Osteocyte (in vitro differentiated cells): ENCODE measurements around the gene EFCAB12. TPM values are rescaled to one million over a fixed set of nuclear protein-coding genes. Genes with fewer than 3 reads are reported as not detected.

Experiments used
- DNase-seq: peaks from one replicate; pipeline ENCODE4 v3.0.0; 2021; ENCODE audit warnings: mixed read lengths; ENCODE audit not compliant: unreplicated experiment; ENCODE audit errors: extremely low spot score
- H3K27ac Mint-ChIP-seq: one replicate; pipeline ENCODE4 v1.8.0; 2021; ENCODE audit warnings: mild to moderate bottlenecking, mixed read lengths; ENCODE audit not compliant: unreplicated experiment
- H3K27me3 Mint-ChIP-seq: one replicate; pipeline ENCODE4 v1.8.0; 2021; ENCODE audit warnings: mixed read lengths; ENCODE audit not compliant: unreplicated experiment
- H3K36me3 Mint-ChIP-seq: one replicate; pipeline ENCODE4 v1.8.0; 2021; ENCODE audit warnings: mixed read lengths; ENCODE audit not compliant: unreplicated experiment
- H3K4me1 Mint-ChIP-seq: one replicate; pipeline ENCODE4 v1.8.0; 2021; ENCODE audit warnings: mixed read lengths; ENCODE audit not compliant: unreplicated experiment
- H3K4me3 Mint-ChIP-seq: one replicate; pipeline ENCODE4 v1.8.0; 2021; ENCODE audit warnings: mild to moderate bottlenecking, moderate library complexity, mixed read lengths; ENCODE audit not compliant: unreplicated experiment
- H3K9me3 Mint-ChIP-seq: one replicate; pipeline ENCODE4 v1.8.0; 2021; ENCODE audit warnings: mixed read lengths; ENCODE audit not compliant: unreplicated experiment
- total RNA-seq: library from RNA; stranded (reverse); gene quantifications from 2 replicates; pipeline ENCODE4 v1.2.1, GENCODE V29; 2021
- TF ChIP-seq, protein P1 (sequence below): fragments of 200-600 bp; sonication (generic); IDR thresholded peaks from 2 replicates; pipeline ENCODE4 v1.5.0; 2021; ENCODE audit warnings: antibody characterized with exemption, mild to moderate bottlenecking, moderate library complexity

Gene EFCAB12
- total RNA-seq, 1 donor from 2014 or later: 0.30 TPM

DNA sequence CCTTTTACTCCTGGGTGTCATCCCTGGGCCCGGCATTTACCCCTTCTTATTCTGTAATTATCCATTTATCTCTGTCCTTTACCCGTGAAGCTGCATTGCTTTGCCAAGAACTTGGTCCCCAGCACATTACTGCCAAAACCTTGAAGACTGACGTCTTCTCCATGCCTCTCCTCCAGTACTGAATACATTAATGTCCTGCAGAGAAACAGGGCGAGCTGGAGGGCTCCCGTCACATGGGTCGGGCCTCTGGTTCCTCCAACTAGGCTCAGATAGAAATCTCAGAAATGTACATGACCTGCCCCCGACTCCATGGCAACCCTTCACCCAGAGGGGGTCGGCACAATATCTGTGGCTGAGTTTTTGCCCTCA lies 445 bp downstream of the EFCAB12 start:
- peak overlapping the region; percentile 83 for H3K4me3 Mint-ChIP-seq
- DNase-seq: no peak
- TF ChIP-seq, protein P1, sequence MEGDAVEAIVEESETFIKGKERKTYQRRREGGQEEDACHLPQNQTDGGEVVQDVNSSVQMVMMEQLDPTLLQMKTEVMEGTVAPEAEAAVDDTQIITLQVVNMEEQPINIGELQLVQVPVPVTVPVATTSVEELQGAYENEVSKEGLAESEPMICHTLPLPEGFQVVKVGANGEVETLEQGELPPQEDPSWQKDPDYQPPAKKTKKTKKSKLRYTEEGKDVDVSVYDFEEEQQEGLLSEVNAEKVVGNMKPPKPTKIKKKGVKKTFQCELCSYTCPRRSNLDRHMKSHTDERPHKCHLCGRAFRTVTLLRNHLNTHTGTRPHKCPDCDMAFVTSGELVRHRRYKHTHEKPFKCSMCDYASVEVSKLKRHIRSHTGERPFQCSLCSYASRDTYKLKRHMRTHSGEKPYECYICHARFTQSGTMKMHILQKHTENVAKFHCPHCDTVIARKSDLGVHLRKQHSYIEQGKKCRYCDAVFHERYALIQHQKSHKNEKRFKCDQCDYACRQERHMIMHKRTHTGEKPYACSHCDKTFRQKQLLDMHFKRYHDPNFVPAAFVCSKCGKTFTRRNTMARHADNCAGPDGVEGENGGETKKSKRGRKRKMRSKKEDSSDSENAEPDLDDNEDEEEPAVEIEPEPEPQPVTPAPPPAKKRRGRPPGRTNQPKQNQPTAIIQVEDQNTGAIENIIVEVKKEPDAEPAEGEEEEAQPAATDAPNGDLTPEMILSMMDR: no peak
- peaks cover 12% of the 10 kb centered on the region for H3K36me3 Mint-ChIP-seq
- no peaks in the 10 kb centered on the region for H3K9me3 Mint-ChIP-seq
- no peak overlapping the region for H3K27ac Mint-ChIP-seq
- H3K27me3 Mint-ChIP-seq: peaks cover 14% of the 10 kb centered on the region
- peaks cover 12% of the 10 kb centered on the region for H3K4me1 Mint-ChIP-seq

GRCh38 chr3:129425619-129426018 lies 2.8 kb downstream of the EFCAB12 start:
- TF ChIP-seq, protein P1: no peak
- H3K36me3 Mint-ChIP-seq: no peaks in the 10 kb centered on the region
- H3K27ac Mint-ChIP-seq: no peak overlapping the region
- H3K4me1 Mint-ChIP-seq: peaks cover 12% of the 10 kb centered on the region
- H3K9me3 Mint-ChIP-seq: no peaks in the 10 kb centered on the region
- no peak overlapping the region for H3K4me3 Mint-ChIP-seq
- DNase-seq: no peak
- H3K27me3 Mint-ChIP-seq: peaks cover 14% of the 10 kb centered on the region

GRCh38 chr3:129425213-129425612 lies 3.2 kb downstream of the EFCAB12 start:
- no peak overlapping the region for H3K4me3 Mint-ChIP-seq
- H3K9me3 Mint-ChIP-seq: no peaks in the 10 kb centered on the region
- TF ChIP-seq, protein P1: no peak
- H3K27ac Mint-ChIP-seq: no peak overlapping the region
- no peaks in the 10 kb centered on the region for H3K36me3 Mint-ChIP-seq
- peaks cover 12% of the 10 kb centered on the region for H3K4me1 Mint-ChIP-seq
- peak; percentile 60 for DNase-seq
- H3K27me3 Mint-ChIP-seq: peaks cover 14% of the 10 kb centered on the region

DNA sequence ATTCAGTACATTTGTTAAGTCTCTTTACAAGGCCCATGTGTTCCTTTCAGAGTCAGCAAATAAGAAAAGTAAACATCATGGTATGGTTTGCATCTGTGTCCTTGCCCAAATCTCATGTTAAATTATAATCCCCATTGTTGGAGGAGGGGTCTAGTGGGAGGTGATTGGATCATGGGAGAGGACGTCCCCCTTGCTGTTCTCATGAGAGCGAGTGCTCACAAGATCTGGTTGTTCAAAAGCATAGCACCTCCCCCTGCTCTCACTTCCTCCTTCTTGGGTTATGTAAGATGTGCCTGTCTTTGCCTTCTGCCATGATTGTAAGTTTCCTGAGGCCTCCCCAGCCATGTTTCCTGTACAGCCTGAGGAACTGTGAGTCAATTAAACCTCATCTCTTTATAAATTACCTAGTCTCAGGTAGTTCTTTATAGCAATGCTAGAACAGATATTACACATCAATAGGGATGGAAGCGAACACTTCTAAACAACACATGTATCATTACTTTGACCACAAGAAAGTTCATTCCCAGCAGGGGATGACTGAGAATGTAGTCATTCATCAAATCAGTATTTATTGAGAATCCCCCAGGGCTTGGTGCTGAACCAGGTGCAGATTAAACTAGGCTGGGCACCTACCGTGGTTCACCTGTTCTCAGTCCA lies 4.1 kb downstream of the EFCAB12 start:
- H3K9me3 Mint-ChIP-seq: no peaks in the 10 kb centered on the region
- TF ChIP-seq, protein P1: no peak
- H3K27ac Mint-ChIP-seq: no peak overlapping the region
- no peak overlapping the region for H3K4me3 Mint-ChIP-seq
- peaks cover 12% of the 10 kb centered on the region for H3K4me1 Mint-ChIP-seq
- no peak for DNase-seq
- H3K27me3 Mint-ChIP-seq: peaks cover 14% of the 10 kb centered on the region
- no peaks in the 10 kb centered on the region for H3K36me3 Mint-ChIP-seq

GRCh38 chr3:129422897-129423296 lies 5.5 kb downstream of the EFCAB12 start:
- Mint-ChIP-seq H3K9me3 (no peaks in the 10 kb centered on the region), H3K27ac (no peak overlapping the region), H3K27me3 (peaks cover 13% of the 10 kb centered on the region), H3K4me3 (no peak overlapping the region), H3K4me1 (peaks cover 2% of the 10 kb centered on the region), H3K36me3 (no peaks in the 10 kb centered on the region)
- TF ChIP-seq, protein P1: no peak
- no peak for DNase-seq
